8988T (cell line): ENCODE results near the gene GADD45G.

ENCODE experiments used
- DNase-seq: peaks from one replicate; pipeline ENCODE4 v3.0.0; 2011

The GADD45G gene

GRCh38 chr9:89592963-89593726 is 11.7 kb upstream of the GADD45G start:
- no peak for DNase-seq

GRCh38 chr9:89593727-89594427 is 10.9 kb upstream of the GADD45G start:
- peak; percentile 76 for DNase-seq

DNA sequence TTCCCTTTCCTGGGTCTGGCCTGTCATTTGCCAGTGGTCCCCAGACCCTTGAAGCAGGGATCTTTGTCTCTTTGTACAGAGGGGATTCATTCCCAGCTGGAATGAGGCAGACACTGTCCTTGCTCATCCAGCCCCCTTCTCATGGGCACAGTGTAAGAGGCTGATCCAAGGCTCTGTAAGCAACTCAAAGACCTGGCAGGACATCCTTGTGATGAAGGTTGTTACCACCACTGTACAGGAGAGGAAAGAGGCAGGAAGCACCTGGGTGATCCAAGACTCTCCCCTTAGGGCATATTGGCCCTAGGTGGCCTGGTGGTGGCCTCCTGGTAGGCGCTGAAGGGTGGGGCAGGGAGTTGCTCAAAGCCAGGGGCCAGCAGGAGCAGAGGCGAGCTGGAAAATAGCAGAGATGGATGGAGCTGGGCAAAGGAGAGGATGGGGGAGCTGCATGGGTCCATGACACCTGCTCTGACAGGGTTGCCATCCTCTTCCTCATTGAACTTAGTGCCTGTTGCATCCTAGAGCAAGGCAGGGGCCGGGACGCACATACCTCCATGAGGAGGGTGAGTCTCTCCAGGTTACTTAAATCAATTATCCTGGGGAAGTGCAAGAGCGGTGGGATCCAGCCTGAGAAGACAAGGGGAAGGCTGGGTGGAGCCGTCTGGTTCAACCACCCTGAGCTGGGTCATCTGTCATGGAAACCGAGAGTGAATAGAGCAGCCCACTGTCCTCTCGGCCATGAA is 9.8 kb upstream of the GADD45G start:
- DNase-seq = no peak

GRCh38 chr9:89595646-89596045 is 9.2 kb upstream of the GADD45G start:
- DNase-seq = no peak

- DNase-seq = no peak
These were observed 7.8 kb upstream of the GADD45G start for GRCh38 chr9:89596937-89597555.

GRCh38 chr9:89597711-89598362 is 7.0 kb upstream of the GADD45G start:
- DNase-seq = peak; percentile 44

GRCh38 chr9:89598363-89598713 is 6.5 kb upstream of the GADD45G start:
- no peak for DNase-seq

DNA sequence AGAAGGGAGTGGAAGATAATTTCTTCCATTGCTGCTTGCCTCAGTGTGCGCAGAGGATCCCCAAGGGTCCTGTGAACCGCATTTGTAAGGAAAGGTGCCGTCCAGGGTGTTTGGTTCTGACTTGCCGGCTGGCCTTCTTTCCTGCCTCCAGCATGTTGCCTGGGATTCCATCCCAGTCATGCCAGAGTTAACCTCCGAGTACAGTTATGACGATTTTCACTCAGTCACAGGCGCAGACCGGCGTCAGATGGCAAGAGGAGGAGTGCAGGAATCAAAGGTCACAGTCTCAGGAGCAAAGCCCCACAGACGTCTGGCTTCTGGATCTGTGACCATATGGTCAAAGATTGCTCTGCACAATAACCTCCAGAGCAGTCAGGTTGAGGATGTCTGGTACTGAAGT is 5.9 kb upstream of the GADD45G start:
- no peak for DNase-seq

GRCh38 chr9:89600831-89601230 is 4.0 kb upstream of the GADD45G start:
- DNase-seq = no peak

DNA sequence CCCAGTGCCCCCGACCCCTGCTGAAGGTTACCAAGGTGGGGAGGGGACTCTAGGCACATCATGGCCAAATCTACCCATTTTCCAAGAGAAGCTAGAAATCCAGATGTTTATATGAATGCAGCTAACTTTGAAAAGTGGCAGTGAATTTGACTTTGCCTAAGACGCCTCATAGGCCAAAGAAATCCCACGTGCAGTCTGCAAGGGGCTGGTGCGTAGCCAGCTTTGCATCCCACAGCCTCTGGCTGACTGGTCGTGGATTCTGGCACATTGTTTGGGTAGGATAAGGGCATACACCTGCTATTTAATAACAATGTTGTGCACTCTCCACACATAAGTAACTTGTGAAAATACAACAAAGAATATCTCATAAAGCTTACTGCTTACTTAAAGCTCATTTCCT is 3.5 kb upstream of the GADD45G start:
- DNase-seq = no peak

- DNase-seq = no peak
These were observed 2.8 kb upstream of the GADD45G start for GRCh38 chr9:89601856-89602562.

DNA sequence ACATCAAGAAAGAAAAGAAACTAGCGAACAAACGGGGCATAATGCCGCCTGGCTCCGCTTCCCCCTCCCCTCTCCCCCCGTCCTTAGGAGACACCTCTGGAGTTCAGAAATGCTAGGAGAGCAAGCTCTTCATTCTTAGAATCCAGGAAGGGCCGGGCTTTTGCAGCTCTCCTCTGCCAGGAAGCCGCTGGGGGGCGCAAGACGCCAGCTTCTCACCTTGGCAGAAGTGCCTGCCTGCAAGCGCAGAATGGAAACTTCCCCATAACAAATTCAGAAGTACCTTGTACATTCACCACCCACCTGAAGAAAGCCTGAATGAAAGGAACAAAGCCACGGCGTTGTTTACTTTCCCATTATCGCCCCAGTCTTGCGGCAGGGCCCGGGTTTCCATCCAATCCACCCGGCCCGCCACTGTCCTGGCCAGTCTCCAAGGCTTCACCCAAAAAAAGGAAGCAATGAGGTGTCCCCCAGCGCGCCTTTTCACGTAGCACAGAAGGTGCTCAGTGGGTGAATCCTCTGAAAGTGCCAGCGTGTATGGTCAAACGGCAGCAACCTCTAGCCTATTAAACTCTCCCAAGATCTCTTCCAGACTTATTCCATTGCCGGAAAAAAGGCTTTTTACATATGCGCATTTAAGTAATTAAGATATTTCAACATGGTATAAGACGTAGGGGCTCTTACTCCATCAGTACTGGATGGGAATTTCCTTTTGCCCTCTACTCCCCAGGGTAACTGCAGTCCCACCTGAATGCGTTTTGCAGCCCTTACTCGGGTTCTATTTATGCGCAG is 1.6 kb upstream of the GADD45G start:
- DNase-seq = peak; percentile 69

- peak; percentile 39 for DNase-seq
These were observed 796 bp upstream of the GADD45G start for GRCh38 chr9:89603767-89604665.

GRCh38 chr9:89605465-89606048 is 745 bp downstream of the GADD45G start:
- peak; percentile 36 for DNase-seq

DNA sequence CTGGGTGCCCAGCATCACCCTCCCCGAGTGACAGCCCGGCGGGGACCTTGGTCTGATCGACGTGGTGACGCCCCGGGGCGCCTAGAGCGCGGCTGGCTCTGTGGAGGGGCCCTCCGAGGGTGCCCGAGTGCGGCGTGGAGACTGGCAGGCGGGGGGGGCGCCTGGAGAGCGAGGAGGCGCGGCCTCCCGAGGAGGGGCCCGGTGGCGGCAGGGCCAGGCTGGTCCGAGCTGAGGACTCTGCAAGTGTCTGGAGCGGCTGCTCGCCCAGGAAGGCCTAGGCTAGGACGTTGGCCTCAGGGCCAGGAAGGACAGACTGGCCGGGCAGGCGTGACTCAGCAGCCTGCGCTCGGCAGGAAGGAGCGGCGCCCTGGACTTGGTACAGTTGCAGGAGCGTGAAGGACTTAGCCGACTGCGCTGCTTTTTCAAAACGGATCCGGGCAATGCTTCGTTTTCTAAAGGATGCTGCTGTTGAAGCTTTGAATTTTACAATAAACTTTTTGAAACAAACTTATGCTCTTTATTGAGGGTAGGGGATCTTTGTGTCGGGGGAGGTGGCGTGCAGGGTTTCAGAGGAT is 1.3 kb downstream of the GADD45G start:
- peak; percentile 72 for DNase-seq

GRCh38 chr9:89606624-89607311 is 2.0 kb downstream of the GADD45G start:
- peak; percentile 46 for DNase-seq

- no peak for DNase-seq
These were observed 4.0 kb downstream of the GADD45G start for GRCh38 chr9:89608641-89609335.

- no peak for DNase-seq
These were observed 4.7 kb downstream of the GADD45G start for GRCh38 chr9:89609426-89610006.
